ENCODE results near the gene PCF11.
A peak's percentile ranks its signal among the peaks of the same experiment; 100 is the strongest.
"Not testable (repeated sequence)": the region's sequence is repeated elsewhere in the genome, so short reads cannot be mapped to it uniquely, and the experiment has no call there.

The PCF11 gene, protein sequence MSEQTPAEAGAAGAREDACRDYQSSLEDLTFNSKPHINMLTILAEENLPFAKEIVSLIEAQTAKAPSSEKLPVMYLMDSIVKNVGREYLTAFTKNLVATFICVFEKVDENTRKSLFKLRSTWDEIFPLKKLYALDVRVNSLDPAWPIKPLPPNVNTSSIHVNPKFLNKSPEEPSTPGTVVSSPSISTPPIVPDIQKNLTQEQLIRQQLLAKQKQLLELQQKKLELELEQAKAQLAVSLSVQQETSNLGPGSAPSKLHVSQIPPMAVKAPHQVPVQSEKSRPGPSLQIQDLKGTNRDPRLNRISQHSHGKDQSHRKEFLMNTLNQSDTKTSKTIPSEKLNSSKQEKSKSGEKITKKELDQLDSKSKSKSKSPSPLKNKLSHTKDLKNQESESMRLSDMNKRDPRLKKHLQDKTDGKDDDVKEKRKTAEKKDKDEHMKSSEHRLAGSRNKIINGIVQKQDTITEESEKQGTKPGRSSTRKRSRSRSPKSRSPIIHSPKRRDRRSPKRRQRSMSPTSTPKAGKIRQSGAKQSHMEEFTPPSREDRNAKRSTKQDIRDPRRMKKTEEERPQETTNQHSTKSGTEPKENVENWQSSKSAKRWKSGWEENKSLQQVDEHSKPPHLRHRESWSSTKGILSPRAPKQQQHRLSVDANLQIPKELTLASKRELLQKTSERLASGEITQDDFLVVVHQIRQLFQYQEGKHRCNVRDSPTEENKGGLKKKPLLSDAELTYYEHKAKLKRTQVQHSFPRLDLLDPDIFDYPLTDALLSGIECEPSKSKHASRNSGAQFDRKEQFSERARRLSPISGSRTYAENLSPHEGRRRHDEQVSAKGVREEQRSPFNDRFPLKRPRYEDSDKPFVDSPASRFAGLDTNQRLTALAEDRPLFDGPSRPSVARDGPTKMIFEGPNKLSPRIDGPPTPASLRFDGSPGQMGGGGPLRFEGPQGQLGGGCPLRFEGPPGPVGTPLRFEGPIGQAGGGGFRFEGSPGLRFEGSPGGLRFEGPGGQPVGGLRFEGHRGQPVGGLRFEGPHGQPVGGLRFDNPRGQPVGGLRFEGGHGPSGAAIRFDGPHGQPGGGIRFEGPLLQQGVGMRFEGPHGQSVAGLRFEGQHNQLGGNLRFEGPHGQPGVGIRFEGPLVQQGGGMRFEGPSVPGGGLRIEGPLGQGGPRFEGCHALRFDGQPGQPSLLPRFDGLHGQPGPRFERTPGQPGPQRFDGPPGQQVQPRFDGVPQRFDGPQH (N-terminal part only)

GRCh38 chr11:83156996-83157593 is at the start of gene PCF11:
Gene PCF11, plus strand, starts transcription at chr11:83157131. Its CDS starts 309 bp downstream, at chr11:83157440.
- no peak for DNase-seq (ENCODE audit: low read depth, low spot score)

DNA sequence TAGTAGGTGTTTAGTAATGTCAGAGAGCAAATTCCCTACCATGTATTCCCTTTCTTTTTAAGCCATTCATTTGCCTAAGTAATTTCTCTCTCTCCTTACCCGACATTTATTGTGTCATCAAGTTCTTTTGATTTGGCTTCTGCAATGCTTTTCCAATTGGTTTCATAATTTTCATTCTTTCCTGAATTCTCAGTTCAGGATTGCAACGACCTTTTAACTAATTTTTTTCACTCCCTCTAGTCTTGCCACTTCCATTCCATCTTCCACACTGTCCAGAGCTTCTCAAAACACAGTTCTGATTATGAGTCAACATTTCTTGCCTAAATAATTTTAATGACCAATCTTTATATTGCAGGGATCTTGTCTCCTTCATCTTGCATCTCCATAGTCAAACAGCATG is 44.0 kb upstream of the PCF11 start:
- no peak for DNase-seq (ENCODE audit: low read depth, low spot score)

- DNase-seq (ENCODE audit: low read depth, low spot score): no peak
Measured at GRCh38 chr11:83115026-83115425, 41.9 kb upstream of the PCF11 start.

GRCh38 chr11:83115551-83115950 is 41.4 kb upstream of the PCF11 start:
- DNase-seq (ENCODE audit: low read depth, low spot score): no peak

- no peak for DNase-seq (ENCODE audit: low read depth, low spot score)
Measured at GRCh38 chr11:83116015-83116641, 40.8 kb upstream of the PCF11 start.

- no peak for DNase-seq (ENCODE audit: low read depth, low spot score)
Measured at GRCh38 chr11:83118814-83119213, 38.1 kb upstream of the PCF11 start.

- no peak for DNase-seq (ENCODE audit: low read depth, low spot score)
Measured at GRCh38 chr11:83119216-83119615, 37.7 kb upstream of the PCF11 start.

DNA sequence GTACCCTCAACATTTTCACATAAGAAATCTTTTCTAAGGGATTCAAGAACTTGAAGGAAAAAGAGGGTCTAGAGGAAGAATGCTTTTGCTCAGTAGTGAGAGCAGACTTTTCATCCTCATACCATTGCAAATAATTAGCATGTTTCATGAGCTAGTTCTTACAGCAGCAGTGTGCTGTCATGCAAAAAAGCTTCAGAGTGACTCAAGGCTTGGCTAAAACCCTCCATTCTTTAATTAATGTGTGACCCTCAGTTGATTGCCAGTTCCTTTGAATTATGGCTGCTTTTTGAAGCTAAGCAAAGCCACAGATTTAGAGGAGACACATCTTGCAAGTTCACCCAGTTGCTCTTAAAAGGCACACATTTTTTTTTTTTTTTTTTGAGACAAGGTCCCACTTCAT is 36.6 kb upstream of the PCF11 start:
- DNase-seq (ENCODE audit: low read depth, low spot score): peak; percentile 68

DNA sequence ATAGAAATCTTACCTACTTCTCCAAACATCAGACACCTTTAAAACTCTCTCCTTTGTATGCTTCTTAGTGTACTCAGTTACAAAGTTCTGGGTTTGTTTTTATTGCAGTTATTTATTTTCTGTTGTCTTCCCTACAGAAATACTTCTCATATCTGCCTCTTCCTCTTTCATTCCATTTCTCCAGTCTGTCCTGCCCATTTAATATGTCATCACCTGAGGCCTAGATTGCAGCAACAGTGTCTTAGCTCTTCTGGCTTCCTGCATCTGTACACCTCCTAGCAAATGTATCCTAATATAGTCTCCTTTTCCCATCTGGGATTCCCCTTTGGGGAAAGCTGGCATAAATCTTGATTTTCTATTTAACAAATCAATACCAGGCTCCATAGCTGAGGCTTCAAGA is 34.9 kb upstream of the PCF11 start:
- DNase-seq (ENCODE audit: low read depth, low spot score): no peak

GRCh38 chr11:83122766-83123165 is 34.2 kb upstream of the PCF11 start:
- no peak for DNase-seq (ENCODE audit: low read depth, low spot score)

- DNase-seq (ENCODE audit: low read depth, low spot score): no peak
Measured at GRCh38 chr11:83124636-83125424, 32.1 kb upstream of the PCF11 start.

DNA sequence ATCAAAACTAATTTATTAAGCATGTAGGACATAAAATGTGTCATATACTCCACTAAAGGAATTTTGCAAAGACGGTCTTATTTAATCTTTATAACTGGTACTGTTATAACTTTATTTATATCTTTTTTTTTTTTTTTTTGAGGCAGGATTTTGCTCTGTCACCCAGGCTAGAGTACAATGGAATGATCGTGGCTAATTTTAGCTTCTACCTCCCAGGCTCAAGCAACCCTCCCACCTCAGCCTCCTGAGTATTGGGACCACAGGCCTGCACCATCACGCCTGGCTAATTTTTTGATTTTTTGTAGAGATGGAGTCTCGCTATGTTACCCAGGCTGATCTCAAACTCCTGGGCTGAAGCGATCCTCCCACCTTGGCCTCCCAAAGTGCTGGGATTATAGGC is 31.4 kb upstream of the PCF11 start:
- no peak for DNase-seq (ENCODE audit: low read depth, low spot score)

DNA sequence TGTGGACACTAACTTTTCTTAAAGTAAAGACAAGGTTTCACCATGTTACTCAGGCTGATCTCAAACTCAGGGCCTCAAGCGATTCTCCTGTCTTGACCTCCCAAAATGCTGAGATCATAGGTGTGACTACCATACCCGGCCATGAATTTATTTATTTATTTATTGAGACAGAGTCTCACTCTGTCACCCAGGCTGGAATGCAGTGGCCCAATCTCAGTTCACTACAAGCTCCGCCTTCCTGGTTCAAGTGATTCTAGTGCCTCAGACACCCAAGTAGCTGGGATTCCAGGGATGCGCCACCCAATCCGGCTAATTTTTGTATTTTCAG is 29.7 kb upstream of the PCF11 start:
- no peak for DNase-seq (ENCODE audit: low read depth, low spot score)

DNA sequence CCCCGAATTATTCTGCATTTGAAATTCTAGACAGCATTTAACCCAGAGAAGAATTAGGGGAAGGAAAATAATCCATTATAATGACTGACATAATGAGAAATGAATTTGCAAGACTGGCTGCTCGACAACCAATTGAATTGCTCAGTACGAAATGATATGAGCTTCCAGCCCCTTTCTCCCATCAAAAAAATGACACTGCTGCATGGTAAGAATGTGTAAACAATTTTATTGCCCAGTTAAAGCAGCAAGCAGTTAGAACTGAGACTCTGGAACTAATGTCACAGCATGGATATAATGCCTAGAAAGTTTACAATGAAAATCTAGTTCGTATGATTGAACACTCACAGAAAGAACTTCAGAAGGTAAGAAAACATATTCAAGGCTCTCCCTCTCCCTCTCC is 24.7 kb upstream of the PCF11 start:
- no peak for DNase-seq (ENCODE audit: low read depth, low spot score)

GRCh38 chr11:83133266-83133665 is 23.7 kb upstream of the PCF11 start:
- DNase-seq (ENCODE audit: low read depth, low spot score): not testable (repeated sequence)

GRCh38 chr11:83139310-83139709 is 17.6 kb upstream of the PCF11 start:
- no peak for DNase-seq (ENCODE audit: low read depth, low spot score)

DNA sequence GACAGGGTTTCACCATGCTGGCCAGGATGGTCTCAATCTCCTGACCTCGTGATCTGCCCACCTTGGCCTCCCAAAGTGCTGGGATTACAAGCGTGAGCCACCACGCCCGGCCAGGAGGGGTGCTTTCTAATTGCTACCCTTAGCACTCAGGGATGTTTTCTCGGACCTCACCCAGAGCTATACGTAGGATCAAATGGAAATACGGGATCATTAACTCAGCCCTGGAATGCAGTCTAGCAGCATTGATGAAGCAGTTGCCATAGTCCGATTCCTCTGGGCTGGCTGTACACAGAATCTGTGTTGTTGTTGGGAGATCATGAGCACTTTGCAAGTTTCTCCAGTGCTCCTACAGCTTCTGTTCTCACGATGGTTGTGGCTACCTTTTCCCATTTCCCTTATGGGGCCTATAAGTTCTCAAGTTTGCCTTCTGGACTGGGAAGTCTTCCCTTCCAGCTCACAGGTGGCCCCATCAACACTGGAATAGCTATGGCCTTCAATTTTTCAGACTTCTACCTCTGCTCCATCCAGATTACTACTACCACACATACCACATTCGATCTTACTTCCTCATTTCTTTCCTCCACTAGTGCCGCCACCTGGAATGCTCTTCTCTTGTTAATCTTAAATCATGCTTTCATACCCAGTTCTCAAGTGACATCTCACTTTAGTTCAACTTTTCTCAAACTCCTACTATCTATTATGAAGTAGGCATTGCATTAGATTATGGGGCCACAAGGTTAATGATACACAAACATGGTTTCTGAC is 16.1 kb upstream of the PCF11 start:
- DNase-seq (ENCODE audit: low read depth, low spot score): no peak

GRCh38 chr11:83147895-83148294 is 9.0 kb upstream of the PCF11 start:
- no peak for DNase-seq (ENCODE audit: low read depth, low spot score)

- no peak for DNase-seq (ENCODE audit: low read depth, low spot score)
Measured at GRCh38 chr11:83150450-83150849, 6.5 kb upstream of the PCF11 start.
